ENCODE results near the gene CDH26.

The CDH26 gene

GRCh38 chr20:60049601-60050000, 91.4 kb downstream of the CDH26 start:
- DNase-seq, result no peak

- no peak for DNase-seq
Measured at GRCh38 chr20:60050193-60050947, 92.1 kb downstream of the CDH26 start.

GRCh38 chr20:60051911-60052310, 93.7 kb downstream of the CDH26 start:
- DNase-seq, result no peak

DNA sequence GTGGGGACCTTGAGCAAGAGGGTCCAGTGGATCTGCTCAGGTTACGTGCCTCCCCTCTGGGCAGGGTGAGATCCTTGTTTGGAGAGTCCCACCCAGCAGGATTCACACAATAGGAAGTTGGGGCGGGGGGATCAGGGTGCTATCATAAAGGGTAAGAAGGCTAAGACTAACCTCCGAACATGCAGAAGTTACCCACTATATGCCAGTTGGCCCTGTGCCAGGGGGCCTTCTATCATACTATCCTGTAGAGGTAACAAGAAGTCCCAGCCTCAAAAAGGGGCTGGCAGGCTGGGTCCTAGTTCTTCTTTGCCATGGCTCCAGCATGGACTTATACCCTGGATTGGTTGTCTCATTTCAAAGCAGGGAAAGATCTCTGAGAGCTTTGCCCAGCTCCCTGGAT, 94.1 kb downstream of the CDH26 start:
- no peak for DNase-seq

DNA sequence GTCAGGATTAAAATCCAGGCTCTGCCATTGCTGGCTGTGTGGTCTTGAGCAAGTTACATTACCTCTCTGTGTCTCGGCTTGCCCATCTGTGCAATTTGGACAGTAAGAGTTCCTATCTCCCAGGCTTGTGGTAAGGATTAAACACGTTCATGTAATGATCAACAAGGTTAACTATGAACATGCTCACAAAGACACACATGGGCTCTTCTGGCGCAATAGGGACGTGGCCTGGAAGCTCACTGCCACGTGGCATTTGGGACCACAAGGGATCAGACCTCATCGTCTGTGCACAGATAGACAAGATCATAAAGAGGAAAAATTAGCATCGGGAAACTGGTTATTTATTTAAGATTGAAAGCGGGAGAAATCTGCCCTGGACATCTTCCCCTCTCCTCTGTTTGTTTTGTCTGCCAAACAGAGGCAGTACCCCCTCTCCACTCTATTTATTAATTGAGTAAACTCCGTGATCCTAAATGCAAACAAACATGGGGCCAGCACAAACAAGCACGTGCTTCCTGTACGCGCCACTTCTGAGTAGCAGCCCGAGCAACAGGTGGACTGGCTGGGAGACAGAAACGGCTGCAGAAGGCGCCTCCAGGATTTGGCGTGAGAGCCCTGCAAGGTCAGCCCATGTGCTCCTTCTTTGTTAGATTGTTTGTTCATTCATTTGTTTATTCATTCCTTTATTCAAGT, 95.0 kb downstream of the CDH26 start:
- DNase-seq, result no peak

DNA sequence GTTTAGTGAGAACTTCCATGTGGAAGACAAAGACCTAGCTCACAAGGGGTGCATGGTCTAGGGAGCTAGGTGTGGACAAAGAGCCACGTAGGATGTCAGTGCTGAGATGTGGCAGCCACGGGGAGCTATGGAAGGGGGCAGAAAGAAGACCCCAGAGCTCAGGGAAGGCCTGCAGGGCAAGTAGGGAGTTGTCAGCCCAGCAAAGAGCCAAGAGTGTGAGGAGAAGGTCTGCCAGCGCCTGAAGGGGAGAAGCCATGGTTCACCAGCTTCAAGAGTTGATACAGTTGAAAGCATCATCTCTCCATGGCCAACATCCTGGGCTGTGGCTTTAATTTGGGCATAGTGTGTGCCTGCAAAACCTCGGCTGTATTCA, 95.6 kb downstream of the CDH26 start:
- DNase-seq, result no peak

DNA sequence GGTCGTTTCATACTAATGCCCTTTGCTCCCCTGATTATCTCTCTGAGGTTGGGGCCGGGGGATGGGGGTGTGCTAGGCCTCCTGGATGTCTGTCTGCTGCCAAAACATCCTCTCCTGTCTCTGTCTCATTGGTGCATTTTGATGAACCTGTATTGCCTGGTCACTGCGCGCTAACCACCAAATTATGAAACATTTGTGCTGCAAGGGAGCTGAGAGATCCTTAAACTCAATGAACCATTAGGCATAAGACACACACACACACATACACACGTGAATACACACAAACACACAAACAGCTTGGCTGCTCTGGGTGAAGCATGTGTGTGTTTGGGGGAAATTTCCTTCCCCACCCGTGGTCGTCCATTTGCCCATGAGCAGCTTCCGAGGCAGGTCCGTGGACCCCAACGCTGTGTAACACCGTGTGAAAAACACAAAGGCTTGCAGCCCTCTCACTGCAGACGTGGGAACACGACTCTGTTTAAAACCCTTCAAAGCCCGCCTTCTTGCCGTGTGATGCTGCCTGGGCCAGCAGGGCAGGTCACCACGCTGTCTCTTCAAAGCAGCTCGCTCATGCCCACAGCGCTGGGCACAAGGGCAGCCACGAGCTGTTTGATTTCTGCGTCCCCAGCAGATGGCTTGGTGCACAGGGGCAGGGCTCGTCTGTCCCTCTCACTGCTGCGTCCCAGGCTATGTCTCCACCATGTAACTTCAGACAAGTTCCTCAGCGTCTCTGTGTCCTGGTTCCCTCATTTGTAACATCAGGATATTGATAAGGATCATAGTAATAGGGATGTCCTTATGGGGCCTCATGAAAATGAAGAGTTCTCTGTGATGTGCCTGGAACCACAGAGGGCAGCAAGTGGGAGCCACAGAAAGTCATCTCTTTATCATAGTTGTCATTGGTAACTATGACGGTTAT, 96.8 kb downstream of the CDH26 start:
- peak; percentile 83 for DNase-seq

- peak; percentile 86 for DNase-seq
Measured at GRCh38 chr20:60055740-60056139, 97.5 kb downstream of the CDH26 start.

DNA sequence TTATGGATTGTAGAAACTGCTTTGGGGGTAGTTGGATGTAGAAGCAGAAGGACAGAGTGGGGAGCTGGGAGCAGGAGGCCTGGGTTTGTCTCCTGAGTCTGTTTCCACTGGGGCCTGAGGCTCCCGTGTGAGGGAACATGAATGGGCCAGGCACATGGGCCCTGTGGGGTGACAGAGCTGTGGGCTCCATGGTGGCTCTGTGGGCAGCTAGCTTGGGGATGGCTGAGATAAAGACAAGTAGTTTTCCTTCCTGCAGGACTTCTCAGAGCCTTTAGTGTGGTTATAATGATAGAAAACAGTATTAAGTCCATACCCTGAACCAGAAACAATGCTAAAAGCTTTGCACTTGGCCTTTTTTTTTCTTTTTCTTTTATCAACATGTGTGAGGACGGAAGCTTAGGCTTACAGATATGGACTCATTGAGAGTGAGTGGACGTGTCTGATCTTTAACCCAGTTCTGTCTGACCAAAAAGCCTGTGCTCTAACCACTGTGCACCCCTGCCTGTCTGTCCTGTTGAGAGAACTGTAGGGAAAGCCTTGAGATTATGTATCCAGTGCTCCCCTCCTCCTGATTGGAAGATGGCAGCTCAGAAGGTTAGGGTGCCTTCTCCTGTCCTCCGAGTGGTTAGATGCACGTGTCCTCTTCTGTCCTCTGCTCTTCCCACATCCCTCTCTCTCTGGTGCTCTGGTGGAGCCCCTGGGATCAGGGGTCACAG, 98.3 kb downstream of the CDH26 start:
- DNase-seq, result no peak

- peak; percentile 91 for DNase-seq
Measured at GRCh38 chr20:60057123-60057865, 99.1 kb downstream of the CDH26 start.

DNA sequence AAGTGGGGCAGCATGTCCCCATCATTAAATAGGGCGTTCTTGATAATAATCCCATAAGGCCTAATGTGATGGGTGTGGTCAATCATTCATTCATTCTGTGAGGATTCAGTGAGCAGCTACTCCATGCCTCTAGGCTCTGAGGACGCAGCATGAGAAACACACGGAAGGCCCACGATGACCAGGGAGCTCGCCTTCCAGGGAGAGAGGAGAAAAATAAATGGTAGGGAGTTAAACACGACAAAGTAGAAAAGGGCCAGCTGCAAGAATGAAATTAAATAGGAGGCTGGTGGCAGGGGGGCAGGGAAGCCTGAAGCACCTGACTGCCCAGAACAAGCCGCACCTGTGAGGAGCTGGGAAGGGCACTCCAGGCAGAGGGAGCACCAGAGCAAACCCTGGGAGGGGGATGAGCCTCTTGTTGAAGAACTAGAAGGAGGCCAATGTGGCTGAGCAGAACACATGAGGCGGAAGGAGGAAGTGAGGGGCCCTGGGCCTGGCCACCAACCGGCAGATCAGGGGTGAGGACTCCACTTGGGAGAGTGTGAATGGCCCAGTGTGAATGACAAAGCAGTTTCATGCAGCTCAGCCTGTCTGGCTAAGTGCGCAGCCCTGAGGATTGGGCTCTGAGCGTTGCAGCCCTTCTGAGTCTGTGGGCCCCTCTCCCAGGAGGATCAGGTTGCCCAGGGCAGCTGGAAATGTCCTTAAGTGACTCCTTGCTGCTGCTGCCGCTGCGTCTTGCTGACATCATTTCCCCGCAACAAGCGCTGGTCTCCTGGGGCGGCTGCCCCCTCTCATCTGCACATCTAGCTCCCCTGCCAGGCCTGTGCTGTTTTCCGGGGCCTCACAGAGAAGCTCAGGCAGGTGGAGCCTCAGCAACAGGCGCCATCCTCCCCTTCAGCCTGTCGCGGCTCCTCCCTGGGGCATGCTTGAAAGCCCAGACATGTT, 99.9 kb downstream of the CDH26 start:
- DNase-seq, result peak; percentile 90

DNA sequence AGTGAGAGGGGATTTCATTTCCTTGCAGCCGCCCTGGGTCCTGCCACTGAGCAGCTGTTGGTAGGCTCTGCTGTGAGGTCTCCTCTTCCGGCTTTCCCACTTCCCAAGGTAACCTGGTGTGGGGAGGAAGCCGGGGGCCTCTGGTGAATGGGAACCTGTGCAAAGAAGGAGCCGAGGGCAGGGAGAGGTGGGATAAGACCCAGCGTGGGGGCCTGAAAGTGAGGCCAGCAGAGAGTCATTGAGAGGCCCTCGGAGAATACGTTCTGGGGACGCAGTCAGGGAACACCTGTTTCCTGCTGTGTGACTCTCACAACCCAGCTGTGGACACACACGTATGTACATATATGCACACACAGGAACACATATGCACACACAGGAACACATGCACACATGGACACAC, 100.7 kb downstream of the CDH26 start:
- DNase-seq, result no peak

- no peak for DNase-seq
Measured at GRCh38 chr20:60060006-60060557, 101.9 kb downstream of the CDH26 start.

DNA sequence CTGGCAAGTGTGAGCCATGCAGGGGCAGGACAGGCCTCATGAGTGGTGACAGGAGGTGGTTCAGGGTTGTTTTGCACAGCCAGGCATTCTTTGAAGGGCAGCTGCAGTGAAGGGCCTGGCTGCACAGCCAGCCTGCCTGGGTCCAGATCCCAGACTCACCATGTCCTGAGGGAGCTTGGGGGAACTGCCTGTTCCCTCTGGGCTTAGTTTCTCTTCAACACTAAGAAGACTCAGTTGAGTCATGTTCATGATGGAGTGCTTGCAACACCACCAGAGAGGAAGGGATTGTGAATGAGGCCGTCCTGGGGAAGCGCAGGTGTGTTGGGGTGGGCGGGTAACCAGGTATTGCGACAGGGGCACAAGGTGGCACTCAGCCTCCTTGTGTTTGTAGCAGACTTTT, 102.4 kb downstream of the CDH26 start:
- no peak for DNase-seq

GRCh38 chr20:60062431-60063047, 104.3 kb downstream of the CDH26 start:
- DNase-seq, result no peak

DNA sequence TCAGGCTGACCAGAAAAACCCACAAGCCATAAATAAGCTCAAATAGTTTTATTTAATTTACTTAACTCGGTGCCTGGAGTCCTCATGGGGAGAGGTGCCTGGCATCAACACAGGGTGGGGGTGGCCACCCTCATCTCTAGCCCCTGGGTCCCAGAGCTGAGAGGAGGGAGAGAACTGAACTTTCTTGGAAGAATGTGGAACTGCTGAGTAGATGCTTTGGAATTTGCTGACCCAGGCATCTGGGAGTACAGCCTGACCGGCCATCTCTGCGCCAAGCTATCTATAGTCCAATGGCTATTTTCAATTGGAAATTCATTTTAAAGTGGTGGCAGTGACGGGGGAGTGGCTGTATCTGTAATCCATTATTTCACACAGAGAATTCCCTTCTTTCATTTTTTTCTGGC, 104.8 kb downstream of the CDH26 start:
- DNase-seq, result no peak

DNA sequence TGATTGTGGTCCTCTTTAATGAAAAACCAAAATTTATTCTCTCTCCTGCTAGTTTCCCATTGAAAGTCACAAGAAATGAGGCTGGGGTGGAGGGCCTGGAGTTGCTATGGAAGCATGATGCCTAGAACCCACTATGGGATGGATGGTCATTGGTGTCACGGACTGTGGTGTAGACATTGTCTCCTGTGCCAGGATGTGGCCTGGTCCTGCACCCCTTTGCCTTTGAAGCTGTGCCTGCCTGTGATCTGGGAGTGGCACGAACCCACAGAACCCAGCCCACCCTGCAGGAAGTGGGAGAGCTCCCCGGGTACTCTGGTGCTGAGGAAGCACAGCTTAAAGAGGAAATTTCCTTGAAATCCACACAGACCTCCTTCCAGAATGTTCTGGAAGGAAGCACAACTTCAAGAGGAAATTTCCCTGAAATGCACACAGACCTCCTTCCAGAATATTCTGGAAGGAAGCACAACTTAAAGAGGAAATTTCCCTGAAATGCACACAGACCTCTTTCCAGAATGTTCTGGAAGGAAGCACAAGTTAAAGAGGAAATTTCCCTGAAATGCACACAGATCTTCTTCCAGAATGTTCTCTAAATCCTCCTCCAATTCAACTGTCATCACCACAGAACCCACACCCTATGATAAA, 105.6 kb downstream of the CDH26 start:
- no peak for DNase-seq
